ENCODE results near the gene SLC25A22.

The SLC25A22 gene

DNA sequence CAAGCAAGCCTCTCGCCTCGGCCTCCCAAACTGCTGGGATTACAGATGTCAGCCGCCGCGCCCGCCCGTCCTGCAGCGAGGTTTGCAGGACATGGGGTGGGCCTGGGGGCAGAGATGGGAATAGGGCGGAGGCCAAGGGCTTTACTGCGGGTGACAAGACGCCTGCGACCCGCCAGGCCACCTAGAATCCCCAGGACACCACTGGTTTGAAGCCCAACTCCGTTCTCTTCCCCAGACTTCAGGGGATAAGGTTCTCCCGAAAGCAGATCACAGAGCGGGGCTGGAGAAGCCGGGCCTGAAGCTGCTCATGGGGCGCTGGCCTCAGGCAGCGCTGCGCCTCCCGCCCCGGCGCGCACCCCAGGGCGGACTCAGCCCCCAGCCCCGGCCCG lies 43.9 kb upstream of the SLC25A22 start:
- TF ChIP-seq ZBTB7A (IDR thresholded peaks at IDR 0.05; ENCODE audit: low read depth) (peak; percentile 66; the same call in 1 of the 2 replicates), TEAD4 (IDR thresholded peaks at IDR 0.05) (no peak)

DNA sequence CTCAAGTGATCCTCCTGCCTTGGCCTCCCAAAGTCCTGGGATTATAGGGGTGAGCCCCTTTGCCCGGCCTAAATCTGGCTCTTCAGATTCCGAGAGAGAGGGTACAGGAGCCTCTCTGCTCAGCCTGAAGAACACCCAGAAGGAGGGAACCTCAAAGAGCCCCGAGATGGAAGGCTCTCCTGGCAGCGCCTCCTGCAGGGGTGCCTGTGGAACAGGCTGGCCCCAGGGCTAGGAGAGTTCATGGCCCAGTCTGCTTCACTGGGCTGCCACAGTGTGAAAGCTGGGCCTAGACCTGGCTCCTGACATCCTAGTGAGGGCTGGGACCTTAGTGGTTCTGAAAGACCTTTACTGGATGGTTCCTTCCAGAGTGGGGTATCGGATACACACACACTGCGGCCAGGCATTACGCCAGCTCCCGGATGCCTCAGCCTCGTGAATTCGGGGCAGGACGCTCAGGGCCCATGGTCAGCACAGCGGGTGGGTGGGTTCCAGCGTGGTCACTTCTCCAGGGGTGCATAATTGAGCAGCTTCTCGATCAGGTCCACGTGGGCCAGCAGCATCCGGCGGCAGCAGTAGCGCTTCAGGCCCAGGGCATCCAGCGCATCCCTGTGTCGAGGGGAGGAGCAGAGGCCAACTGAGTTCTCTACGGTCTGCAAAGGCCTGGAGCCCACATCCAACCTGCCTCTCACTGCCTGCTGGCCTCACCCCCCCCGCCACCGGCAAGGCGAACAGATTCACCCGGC lies 42.0 kb upstream of the SLC25A22 start:
- TF ChIP-seq TCF12 (IDR thresholded peaks at IDR 0.05; ENCODE audit: low read depth), result no peak
- no peak for TF ChIP-seq CREB1 (IDR thresholded peaks at IDR 0.05; ENCODE audit: low read depth)
- TF ChIP-seq EGR1 (IDR thresholded peaks at IDR 0.05), result no peak
- no peak for TF ChIP-seq REST (IDR thresholded peaks at IDR 0.05; ENCODE audit: low read depth)
- TF ChIP-seq TAF1 (IDR thresholded peaks at IDR 0.05; ENCODE audit: low read depth), result no peak
- no peak for TF ChIP-seq ZBTB7A (IDR thresholded peaks at IDR 0.05; ENCODE audit: low read depth)
- TF ChIP-seq NFIC (IDR thresholded peaks at IDR 0.05), result no peak

- no peak for TF ChIP-seq RAD21 (IDR thresholded peaks at IDR 0.05; ENCODE audit: low read depth)
- TF ChIP-seq TCF12 (IDR thresholded peaks at IDR 0.05; ENCODE audit: low read depth), result 0 out of 2 replicates have a peak, but pooled peaks have one; percentile 1
These were observed 41.2 kb upstream of the SLC25A22 start for GRCh38 chr11:839280-839623.

- no peak for TF ChIP-seq EP300 (IDR thresholded peaks at IDR 0.05; ENCODE audit: borderline replicate concordance)
- TF ChIP-seq, protein P1, sequence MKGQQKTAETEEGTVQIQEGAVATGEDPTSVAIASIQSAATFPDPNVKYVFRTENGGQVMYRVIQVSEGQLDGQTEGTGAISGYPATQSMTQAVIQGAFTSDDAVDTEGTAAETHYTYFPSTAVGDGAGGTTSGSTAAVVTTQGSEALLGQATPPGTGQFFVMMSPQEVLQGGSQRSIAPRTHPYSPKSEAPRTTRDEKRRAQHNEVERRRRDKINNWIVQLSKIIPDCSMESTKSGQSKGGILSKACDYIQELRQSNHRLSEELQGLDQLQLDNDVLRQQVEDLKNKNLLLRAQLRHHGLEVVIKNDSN (IDR thresholded peaks at IDR 0.05), result peak; percentile 67
- peak; percentile 76; the same call in 1 of the 2 replicates for TF ChIP-seq MAX (IDR thresholded peaks at IDR 0.05)
- TF ChIP-seq TEAD4 (IDR thresholded peaks at IDR 0.05), result peak; percentile 19; the same call in 1 of the 2 replicates
These were observed 40.6 kb upstream of the SLC25A22 start for GRCh38 chr11:838441-839279.

DNA sequence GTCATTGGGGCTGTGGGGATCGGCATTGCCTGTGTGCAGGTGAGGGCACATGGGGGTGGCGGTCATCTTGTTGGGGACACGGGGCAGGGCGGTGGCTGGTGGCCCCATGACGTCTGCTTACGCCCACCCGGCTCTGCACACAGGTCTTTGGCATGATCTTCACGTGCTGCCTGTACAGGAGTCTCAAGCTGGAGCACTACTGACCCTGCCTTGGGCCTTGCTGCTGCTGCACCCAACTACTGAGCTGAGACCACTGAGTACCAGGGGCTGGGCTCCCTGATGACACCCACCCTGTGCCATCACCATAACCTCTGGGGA lies 39.9 kb upstream of the SLC25A22 start:
- TF ChIP-seq TEAD4 (IDR thresholded peaks at IDR 0.05) (no peak), CREB1 (IDR thresholded peaks at IDR 0.05; ENCODE audit: low read depth) (no peak), REST (IDR thresholded peaks at IDR 0.05; ENCODE audit: low read depth) (no peak), EP300 (IDR thresholded peaks at IDR 0.05; ENCODE audit: borderline replicate concordance) (no peak), CEBPB (IDR thresholded peaks at IDR 0.05) (no peak)

GRCh38 chr11:837189-837989 lies 39.3 kb upstream of the SLC25A22 start:
- TF ChIP-seq EP300 (IDR thresholded peaks at IDR 0.05; ENCODE audit: borderline replicate concordance), result no peak
- no peak for TF ChIP-seq NFIC (IDR thresholded peaks at IDR 0.05)
- no peak for TF ChIP-seq FOXM1 (IDR thresholded peaks at IDR 0.05; ENCODE audit: borderline replicate concordance, low read depth)
- TF ChIP-seq YY1 (IDR thresholded peaks at IDR 0.05; ENCODE audit: low read depth), result no peak
- TF ChIP-seq TEAD4 (IDR thresholded peaks at IDR 0.05), result no peak
- no peak for TF ChIP-seq CEBPB (IDR thresholded peaks at IDR 0.05)
- no peak for TF ChIP-seq CREB1 (IDR thresholded peaks at IDR 0.05; ENCODE audit: low read depth)
- TF ChIP-seq ZBTB7A (IDR thresholded peaks at IDR 0.05; ENCODE audit: low read depth), result no peak
- no peak for TF ChIP-seq MAX (IDR thresholded peaks at IDR 0.05)
- no peak for TF ChIP-seq RAD21 (IDR thresholded peaks at IDR 0.05; ENCODE audit: low read depth)
- TF ChIP-seq, protein P1 (IDR thresholded peaks at IDR 0.05), result no peak
- TF ChIP-seq REST (IDR thresholded peaks at IDR 0.05; ENCODE audit: low read depth), result no peak
- TF ChIP-seq TCF12 (IDR thresholded peaks at IDR 0.05; ENCODE audit: low read depth), result no peak
- no peak for TF ChIP-seq TAF1 (IDR thresholded peaks at IDR 0.05; ENCODE audit: low read depth)
- no peak for TF ChIP-seq EGR1 (IDR thresholded peaks at IDR 0.05)
